ENCODE data around the gene NT5C1A.

NT5C1A gene

DNA sequence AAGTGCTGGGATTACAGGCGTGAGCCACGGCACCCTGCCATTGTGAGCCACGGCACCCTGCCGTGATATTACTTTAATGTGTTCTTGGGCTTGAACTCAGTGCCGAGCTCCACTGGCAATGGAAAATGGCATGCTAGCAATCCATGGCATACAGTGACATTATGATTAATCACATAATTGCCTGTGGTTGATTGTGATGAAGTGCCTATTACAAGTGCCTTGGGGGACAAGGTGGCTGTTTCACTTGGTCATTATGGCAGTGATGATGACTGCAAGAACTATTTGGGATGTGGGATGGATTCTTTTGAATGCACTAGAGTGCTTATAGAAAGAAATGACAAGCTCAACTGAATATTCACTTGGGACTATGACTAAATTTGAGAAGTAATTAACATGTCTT, 41.6 kb upstream of the NT5C1A start:
- Histone ChIP-seq H3K14ac (ENCODE audit: low read length in 2 of 2) (no peak overlapping the region), H4K8ac (ENCODE audit: low read length) (no peak overlapping the region), H3K9me3 (ENCODE audit: control insufficient read depth, low read length) (no peaks in the 10 kb centered on the region), H3K18ac (ENCODE audit: low read depth in 1 of 2, low read length in 2 of 2) (no peak overlapping the region), H3K4me2 (ENCODE audit: low read length, poor library complexity, severe bottlenecking) (no peak overlapping the region), H3K79me1 (replicated peaks; ENCODE audit: low read length, poor library complexity, severe bottlenecking) (no peaks in the 10 kb centered on the region), H3K23ac (ENCODE audit: low read length in 2 of 2) (no peak overlapping the region), H3K4me3 (ENCODE audit: insufficient read depth in 1 of 2, low read depth in 1 of 2, low read length in 2 of 2) (no peak overlapping the region), H2BK15ac (ENCODE audit: low read depth, poor library complexity, severe bottlenecking) (no peak overlapping the region), H3K4me1 (ENCODE audit: control insufficient read depth, insufficient read depth, low read depth, low read length) (no peaks in the 10 kb centered on the region), H3K27me3 (ENCODE audit: control insufficient read depth in 1 of 2, insufficient read depth in 1 of 2, low read length in 2 of 2) (peaks cover 54 to 89% of the 10 kb centered on the region in 2 experiments), H3K27ac (ENCODE audit: low read length, poor library complexity, severe bottlenecking) (no peak overlapping the region), H2BK12ac (ENCODE audit: low read length in 2 of 2) (no peak overlapping the region), H2AK5ac (ENCODE audit: low read length, severe bottlenecking) (no peak overlapping the region), H2AFZ (ENCODE audit: low read depth, low read length) (no peak overlapping the region), H3K4ac (ENCODE audit: low read depth in 1 of 2, low read length in 2 of 2) (no peak overlapping the region), H2BK120ac (ENCODE audit: low read depth, low read length) (no peak overlapping the region), H2BK5ac (ENCODE audit: low read depth, low read length, poor library complexity, severe bottlenecking) (no peak overlapping the region), H3K36me3 (ENCODE audit: control insufficient read depth in 1 of 2, insufficient read depth in 2 of 2, low read depth in 1 of 2, low read length in 2 of 2) (no peaks in the 10 kb centered on the region), H3K9ac (ENCODE audit: low read length) (no peak overlapping the region), H4K91ac (ENCODE audit: low read length) (no peak overlapping the region)
- DNase-seq: no peak
- 96% methylated on average over 5 of the region's 5 CpGs for WGBS

DNA sequence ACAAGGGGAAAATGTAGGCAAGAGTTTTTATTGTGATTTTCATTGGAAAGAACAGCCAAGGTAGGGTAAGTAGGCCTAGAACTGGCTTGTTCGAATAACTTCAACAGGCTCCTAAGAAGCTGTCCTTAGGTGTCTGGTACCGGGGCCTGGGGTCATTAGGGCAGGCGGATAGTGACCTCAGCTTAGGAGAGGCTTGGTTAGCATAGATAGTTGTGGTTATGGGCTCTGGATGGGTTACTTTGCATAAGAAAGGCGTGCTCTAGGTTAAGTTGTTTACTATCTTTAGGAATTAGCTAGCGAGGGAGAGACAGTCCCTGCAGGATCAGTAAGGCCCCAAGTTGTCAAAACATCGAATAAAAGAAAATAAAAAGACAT, 40.0 kb upstream of the NT5C1A start:
- Histone ChIP-seq H3K4me1 (ENCODE audit: control insufficient read depth, insufficient read depth, low read depth, low read length) (no peaks in the 10 kb centered on the region), H4K8ac (ENCODE audit: low read length) (no peak overlapping the region), H3K27ac (ENCODE audit: low read length, poor library complexity, severe bottlenecking) (no peak overlapping the region), H2BK15ac (ENCODE audit: low read depth, poor library complexity, severe bottlenecking) (no peak overlapping the region), H2AK5ac (ENCODE audit: low read length, severe bottlenecking) (no peak overlapping the region), H3K14ac (ENCODE audit: low read length in 2 of 2) (no peak overlapping the region), H3K27me3 (ENCODE audit: control insufficient read depth in 1 of 2, insufficient read depth in 1 of 2, low read length in 2 of 2) (peaks cover 49 to 86% of the 10 kb centered on the region in 2 experiments), H3K4ac (ENCODE audit: low read depth in 1 of 2, low read length in 2 of 2) (no peak overlapping the region), H2BK120ac (ENCODE audit: low read depth, low read length) (no peak overlapping the region), H2BK12ac (ENCODE audit: low read length in 2 of 2) (no peak overlapping the region), H3K36me3 (ENCODE audit: control insufficient read depth in 1 of 2, insufficient read depth in 2 of 2, low read depth in 1 of 2, low read length in 2 of 2) (no peaks in the 10 kb centered on the region), H3K9ac (ENCODE audit: low read length) (no peak overlapping the region), H2BK5ac (ENCODE audit: low read depth, low read length, poor library complexity, severe bottlenecking) (no peak overlapping the region), H3K23ac (ENCODE audit: low read length in 2 of 2) (no peak overlapping the region), H3K9me3 (ENCODE audit: control insufficient read depth, low read length) (no peaks in the 10 kb centered on the region), H3K4me2 (ENCODE audit: low read length, poor library complexity, severe bottlenecking) (no peak overlapping the region), H3K18ac (ENCODE audit: low read depth in 1 of 2, low read length in 2 of 2) (no peak overlapping the region), H3K4me3 (ENCODE audit: insufficient read depth in 1 of 2, low read depth in 1 of 2, low read length in 2 of 2) (no peak overlapping the region), H3K79me1 (replicated peaks; ENCODE audit: low read length, poor library complexity, severe bottlenecking) (no peaks in the 10 kb centered on the region), H4K91ac (ENCODE audit: low read length) (no peak overlapping the region), H2AFZ (ENCODE audit: low read depth, low read length) (no peak overlapping the region)
- DNase-seq: no peak
- WGBS: 54% methylated on average over 5 of the region's 6 CpGs

- H3K27me3 ChIP-seq (ENCODE audit: control insufficient read depth in 1 of 2, insufficient read depth in 1 of 2, low read length in 2 of 2): peaks cover 48 to 86% of the 10 kb centered on the region in 2 experiments
- H3K4me2 ChIP-seq (ENCODE audit: low read length, poor library complexity, severe bottlenecking): no peak overlapping the region
- H3K4me3 ChIP-seq (ENCODE audit: insufficient read depth in 1 of 2, low read depth in 1 of 2, low read length in 2 of 2): no peak overlapping the region
- H2AFZ ChIP-seq (ENCODE audit: low read depth, low read length): no peak overlapping the region
- H3K4me1 ChIP-seq (ENCODE audit: control insufficient read depth, insufficient read depth, low read depth, low read length): no peaks in the 10 kb centered on the region
- no peak overlapping the region for H2BK15ac ChIP-seq (ENCODE audit: low read depth, poor library complexity, severe bottlenecking)
- H3K14ac ChIP-seq (ENCODE audit: low read length in 2 of 2): no peak overlapping the region
- H2BK120ac ChIP-seq (ENCODE audit: low read depth, low read length): no peak overlapping the region
- no peaks in the 10 kb centered on the region for H3K79me1 ChIP-seq (replicated peaks; ENCODE audit: low read length, poor library complexity, severe bottlenecking)
- no peak overlapping the region for H3K4ac ChIP-seq (ENCODE audit: low read depth in 1 of 2, low read length in 2 of 2)
- WGBS: 55% methylated on average over 12 of the region's 12 CpGs
- no peak overlapping the region for H4K8ac ChIP-seq (ENCODE audit: low read length)
- H3K23ac ChIP-seq (ENCODE audit: low read length in 2 of 2): no peak overlapping the region
- H3K36me3 ChIP-seq (ENCODE audit: control insufficient read depth in 1 of 2, insufficient read depth in 2 of 2, low read depth in 1 of 2, low read length in 2 of 2): no peaks in the 10 kb centered on the region
- H2BK5ac ChIP-seq (ENCODE audit: low read depth, low read length, poor library complexity, severe bottlenecking): no peak overlapping the region
- no peak overlapping the region for H2AK5ac ChIP-seq (ENCODE audit: low read length, severe bottlenecking)
- no peak overlapping the region for H3K18ac ChIP-seq (ENCODE audit: low read depth in 1 of 2, low read length in 2 of 2)
- DNase-seq: no peak
- no peak overlapping the region for H4K91ac ChIP-seq (ENCODE audit: low read length)
- H3K9me3 ChIP-seq (ENCODE audit: control insufficient read depth, low read length): no peaks in the 10 kb centered on the region
- H3K9ac ChIP-seq (ENCODE audit: low read length): no peak overlapping the region
- no peak overlapping the region for H2BK12ac ChIP-seq (ENCODE audit: low read length in 2 of 2)
- no peak overlapping the region for H3K27ac ChIP-seq (ENCODE audit: low read length, poor library complexity, severe bottlenecking)
Measured at GRCh38 chr1:39711104-39711965, 39.4 kb upstream of the NT5C1A start.

GRCh38 chr1:39707506-39707905, 35.6 kb upstream of the NT5C1A start:
- Histone ChIP-seq H3K79me1 (replicated peaks; ENCODE audit: low read length, poor library complexity, severe bottlenecking) (no peaks in the 10 kb centered on the region), H3K4me3 (ENCODE audit: insufficient read depth in 1 of 2, low read depth in 1 of 2, low read length in 2 of 2) (no peak overlapping the region), H3K9me3 (ENCODE audit: control insufficient read depth, low read length) (no peaks in the 10 kb centered on the region), H4K8ac (ENCODE audit: low read length) (no peak overlapping the region), H3K27ac (ENCODE audit: low read length, poor library complexity, severe bottlenecking) (no peak overlapping the region), H3K18ac (ENCODE audit: low read depth in 1 of 2, low read length in 2 of 2) (no peak overlapping the region), H2BK12ac (ENCODE audit: low read length in 2 of 2) (no peak overlapping the region), H3K4ac (ENCODE audit: low read depth in 1 of 2, low read length in 2 of 2) (no peak overlapping the region), H2BK5ac (ENCODE audit: low read depth, low read length, poor library complexity, severe bottlenecking) (no peak overlapping the region), H3K14ac (ENCODE audit: low read length in 2 of 2) (no peak overlapping the region), H2BK15ac (ENCODE audit: low read depth, poor library complexity, severe bottlenecking) (no peak overlapping the region), H2BK120ac (ENCODE audit: low read depth, low read length) (no peak overlapping the region), H2AFZ (ENCODE audit: low read depth, low read length) (no peak overlapping the region), H2AK5ac (ENCODE audit: low read length, severe bottlenecking) (no peak overlapping the region), H3K4me2 (ENCODE audit: low read length, poor library complexity, severe bottlenecking) (no peak overlapping the region), H3K9ac (ENCODE audit: low read length) (no peak overlapping the region), H4K91ac (ENCODE audit: low read length) (no peak overlapping the region), H3K23ac (ENCODE audit: low read length in 2 of 2) (no peak overlapping the region), H3K27me3 (ENCODE audit: control insufficient read depth in 1 of 2, insufficient read depth in 1 of 2, low read length in 2 of 2) (peaks cover 45 to 69% of the 10 kb centered on the region in 2 experiments), H3K4me1 (ENCODE audit: control insufficient read depth, insufficient read depth, low read depth, low read length) (no peaks in the 10 kb centered on the region), H3K36me3 (ENCODE audit: control insufficient read depth in 1 of 2, insufficient read depth in 2 of 2, low read depth in 1 of 2, low read length in 2 of 2) (no peaks in the 10 kb centered on the region)
- no peak for DNase-seq
- no CpG with 5 or more reads among the region's 4 CpGs for WGBS
